ENCODE measurements around the gene ADAM8.
A peak's percentile ranks its signal among the peaks of the same experiment; 100 is the strongest.
"Not testable (repeated sequence)": the region's sequence is repeated elsewhere in the genome, so short reads cannot be mapped to it uniquely, and the experiment has no call there.

ADAM8 gene

GRCh38 chr10:133267829-133268228 lies 8.8 kb downstream of the ADAM8 start:
- no peak for DNase-seq (ENCODE audit: low spot score)

DNA sequence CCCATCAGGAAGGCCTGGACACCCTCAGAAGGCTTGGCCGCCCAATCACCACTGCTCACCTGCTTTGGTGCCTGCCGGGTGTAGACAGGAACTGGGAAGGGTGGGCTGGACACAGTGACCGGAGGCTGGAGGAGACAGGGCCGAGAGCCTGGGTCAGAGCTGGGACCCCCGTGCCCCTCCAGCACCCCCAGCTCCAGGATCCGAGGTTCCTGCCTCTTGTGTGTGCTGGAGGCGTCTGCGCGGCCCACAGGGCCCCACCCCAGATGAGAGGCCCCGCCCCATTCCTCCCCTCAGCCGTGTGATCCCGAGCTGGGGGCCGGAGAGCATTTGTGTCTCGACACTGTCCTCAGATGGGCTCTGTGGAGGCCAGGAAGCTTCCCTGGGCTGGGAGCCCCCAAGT lies 9.4 kb downstream of the ADAM8 start:
- DNase-seq (ENCODE audit: low spot score) = no peak

GRCh38 chr10:133266056-133266795 lies 10.4 kb downstream of the ADAM8 start:
- no peak for DNase-seq (ENCODE audit: low spot score)

DNA sequence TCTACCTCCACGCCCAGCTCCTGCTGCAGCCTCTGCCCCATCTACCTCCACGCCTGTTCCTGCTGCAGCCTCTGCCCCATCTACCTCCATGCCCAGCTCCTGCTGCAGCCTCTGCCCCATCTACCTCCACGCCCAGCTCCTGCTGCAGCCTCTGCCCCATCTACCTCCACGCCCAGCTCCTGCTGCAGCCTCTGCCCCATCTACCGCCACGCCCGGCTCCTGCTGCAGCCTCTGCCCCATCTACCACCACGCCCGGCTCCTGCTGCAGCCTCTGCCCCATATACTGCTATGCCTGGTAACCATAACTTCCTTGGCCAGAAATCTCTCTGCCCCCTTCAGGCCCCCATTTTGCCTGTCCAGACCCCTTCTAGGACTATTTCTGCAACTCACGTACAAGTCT lies 11.6 kb downstream of the ADAM8 start:
- DNase-seq (ENCODE audit: low spot score) = not testable (repeated sequence)

DNA sequence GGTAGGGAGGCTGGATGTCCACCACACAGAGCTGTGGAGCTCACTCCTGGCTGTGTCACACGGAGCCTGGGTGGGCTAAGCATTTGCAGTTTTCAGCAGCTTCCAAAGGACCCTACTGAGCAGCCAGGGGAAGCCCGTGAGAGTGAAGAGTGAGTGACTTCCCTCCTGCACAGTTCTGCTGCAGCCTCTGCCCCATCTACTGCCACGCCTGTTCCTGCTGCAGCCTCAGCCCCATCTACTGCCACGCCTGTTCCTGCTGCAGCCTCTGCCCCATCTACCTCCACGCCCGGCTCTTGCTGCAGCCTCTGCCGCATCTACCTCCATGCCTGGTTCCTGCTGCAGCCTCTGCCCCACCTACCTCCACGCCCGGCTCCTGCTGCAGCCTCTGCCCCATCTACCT lies 12.2 kb downstream of the ADAM8 start:
- no peak for DNase-seq (ENCODE audit: low spot score)

- DNase-seq (ENCODE audit: low spot score) = no peak
These were observed 13.0 kb downstream of the ADAM8 start for GRCh38 chr10:133263674-133264073.

DNA sequence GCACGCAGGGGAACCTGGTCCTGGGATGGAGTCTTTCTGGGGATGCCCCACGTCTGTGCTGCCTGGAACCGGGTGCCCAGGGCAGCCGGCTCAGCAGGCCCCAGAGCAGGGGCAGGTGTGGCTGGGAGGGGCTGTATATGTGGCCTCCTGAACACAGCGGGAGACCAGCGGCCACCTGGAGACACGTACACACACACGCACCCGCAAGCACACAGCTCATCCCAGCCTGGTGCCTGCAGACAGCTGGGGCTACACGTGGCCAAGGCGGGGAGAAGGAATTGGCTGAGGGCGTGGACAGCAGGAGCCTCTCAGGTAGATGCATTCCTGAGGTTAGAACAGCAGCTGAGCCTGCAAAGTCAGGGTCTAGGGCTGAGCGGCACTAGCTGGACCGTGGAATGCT lies 14.0 kb downstream of the ADAM8 start:
- no peak for DNase-seq (ENCODE audit: low spot score)

GRCh38 chr10:133261726-133262325 lies 14.8 kb downstream of the ADAM8 start:
- DNase-seq (ENCODE audit: low spot score) = peak; percentile 96

DNA sequence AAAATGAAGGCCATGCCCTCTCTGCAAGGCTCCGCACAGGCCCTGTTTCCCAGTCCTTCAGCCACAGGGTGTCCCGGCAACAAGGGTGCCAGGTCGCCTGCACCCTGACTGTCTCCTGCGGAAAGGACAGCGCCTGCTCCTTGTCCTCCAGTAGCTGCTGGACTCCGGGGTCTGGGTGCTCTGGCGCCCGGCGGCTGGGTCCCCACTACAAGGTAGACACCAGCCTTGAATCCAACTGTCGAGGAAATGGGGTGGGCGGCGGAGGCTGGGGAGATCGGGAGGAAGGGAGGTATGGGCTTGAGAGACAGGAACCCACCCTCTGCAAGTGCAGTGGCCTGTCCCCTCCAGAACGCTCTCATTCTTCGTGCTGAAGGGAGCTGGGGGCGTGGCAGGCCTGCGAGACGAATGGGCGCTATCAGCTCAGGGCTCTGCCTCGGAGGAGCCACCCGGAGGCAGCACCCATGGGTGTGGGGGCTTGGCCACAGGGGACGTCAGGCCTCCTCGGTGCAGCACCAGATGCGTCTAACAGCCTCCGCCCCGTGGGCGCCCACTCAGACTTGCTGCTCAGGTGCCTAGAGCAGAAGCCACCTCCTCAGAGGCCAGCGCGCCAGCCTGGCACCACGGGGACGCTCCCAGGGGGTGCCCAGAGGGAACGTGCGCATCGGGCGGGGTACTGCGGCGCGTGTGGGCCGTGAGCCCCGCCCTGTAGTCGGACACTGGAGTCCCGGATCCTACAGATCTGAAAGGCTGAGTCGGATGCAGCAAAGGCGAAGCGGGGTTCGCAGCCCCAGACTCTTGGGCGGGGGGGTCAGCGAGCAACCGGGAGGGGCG lies 15.6 kb downstream of the ADAM8 start:
- peak; percentile 79 for DNase-seq (ENCODE audit: low spot score)

DNA sequence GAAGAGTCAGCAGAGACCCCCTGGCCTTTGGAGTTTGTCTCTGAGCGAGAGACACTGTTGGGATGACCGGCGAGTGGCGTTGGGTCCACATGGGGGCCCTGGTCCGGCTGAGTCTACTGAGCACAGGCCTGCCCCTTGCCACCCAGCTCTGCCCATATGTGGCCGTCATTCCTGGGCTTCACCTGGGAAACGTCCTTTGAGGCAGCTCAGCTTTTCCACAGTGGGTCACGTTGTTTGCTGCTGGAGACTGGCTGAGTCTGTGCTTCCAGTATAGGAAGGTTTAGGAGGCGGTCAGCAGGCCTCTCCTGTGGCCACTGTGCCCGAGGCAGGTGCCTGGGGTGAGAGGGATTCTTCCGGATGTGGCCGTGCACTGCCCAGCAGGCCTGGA lies 17.1 kb downstream of the ADAM8 start:
- DNase-seq (ENCODE audit: low spot score) = no peak

- no peak for DNase-seq (ENCODE audit: low spot score)
These were observed 17.7 kb downstream of the ADAM8 start for GRCh38 chr10:133258818-133259601.

DNA sequence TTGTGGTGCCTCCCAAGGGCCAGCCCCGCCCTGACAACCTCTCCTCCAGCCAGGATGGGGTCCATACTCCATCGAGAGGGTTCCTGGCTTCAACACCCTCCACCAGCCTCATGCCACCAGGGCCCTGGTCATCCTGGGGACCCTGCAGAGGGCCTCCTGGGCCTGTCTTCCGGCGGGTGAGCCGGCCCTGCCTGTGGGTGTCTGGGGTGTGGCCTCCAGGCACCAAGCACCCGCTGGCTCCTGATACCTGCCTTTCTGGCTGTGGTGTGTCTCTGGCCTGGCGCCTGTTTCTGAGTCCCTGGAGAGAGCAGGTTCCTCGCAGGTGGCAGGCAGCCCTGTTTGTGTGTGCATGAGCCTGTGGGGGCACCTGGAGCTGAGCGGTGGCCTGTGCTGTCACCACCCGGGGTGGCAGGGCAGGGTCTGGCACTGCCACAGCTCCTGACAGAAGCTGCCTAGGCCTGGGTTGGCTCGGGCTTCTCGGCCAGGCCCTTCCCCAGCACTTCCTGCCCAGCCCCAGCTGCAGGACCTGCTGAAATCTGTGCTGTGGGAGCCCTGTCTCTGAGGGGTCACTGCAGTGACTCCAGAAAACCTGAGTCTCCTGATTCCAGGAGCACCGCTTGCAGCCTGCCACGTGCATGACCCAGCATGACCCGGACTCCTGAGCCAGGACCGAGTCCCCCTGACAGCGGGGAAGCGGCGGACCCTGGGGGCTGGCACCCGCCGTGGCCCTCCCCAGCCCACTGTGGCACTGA lies 18.4 kb downstream of the ADAM8 start:
- no peak for DNase-seq (ENCODE audit: low spot score)

DNA sequence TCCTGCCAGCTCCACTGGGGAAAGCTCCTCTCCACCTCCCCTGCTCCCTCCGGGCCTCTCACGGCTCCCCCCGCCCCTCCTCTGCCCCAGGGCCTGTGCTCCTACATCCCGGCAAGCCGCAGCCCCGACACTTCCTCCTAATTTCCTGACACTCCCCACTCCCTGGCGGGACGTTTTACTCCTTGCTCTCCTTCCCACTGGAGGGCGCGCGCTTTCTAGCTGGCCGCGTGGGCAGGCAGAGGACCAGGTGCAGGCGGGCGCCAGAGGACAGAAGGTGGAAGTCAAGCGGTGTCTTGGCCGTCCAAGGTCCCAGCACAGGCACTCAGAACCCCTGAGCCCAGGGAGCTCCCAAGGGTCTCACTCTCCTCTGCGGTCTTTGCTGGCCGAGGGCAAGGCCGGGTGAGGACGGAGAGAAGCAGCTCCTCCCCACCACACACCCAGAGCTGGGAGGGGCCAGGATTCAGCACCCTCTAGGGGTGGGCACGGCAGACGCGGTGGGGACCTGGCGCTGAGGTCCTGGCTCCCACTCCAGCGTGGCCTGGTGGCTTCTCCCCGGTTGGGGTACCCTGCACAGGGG lies 19.1 kb downstream of the ADAM8 start:
- DNase-seq (ENCODE audit: low spot score) = peak; percentile 79

- DNase-seq (ENCODE audit: low spot score) = no peak
These were observed 21.3 kb downstream of the ADAM8 start for GRCh38 chr10:133255323-133255722.

- no peak for DNase-seq (ENCODE audit: low spot score)
These were observed 22.1 kb downstream of the ADAM8 start for GRCh38 chr10:133254421-133255120.

- no peak for DNase-seq (ENCODE audit: low spot score)
These were observed 23.2 kb downstream of the ADAM8 start for GRCh38 chr10:133253361-133253955.

- DNase-seq (ENCODE audit: low spot score) = no peak
These were observed 24.5 kb downstream of the ADAM8 start for GRCh38 chr10:133252223-133252552.

DNA sequence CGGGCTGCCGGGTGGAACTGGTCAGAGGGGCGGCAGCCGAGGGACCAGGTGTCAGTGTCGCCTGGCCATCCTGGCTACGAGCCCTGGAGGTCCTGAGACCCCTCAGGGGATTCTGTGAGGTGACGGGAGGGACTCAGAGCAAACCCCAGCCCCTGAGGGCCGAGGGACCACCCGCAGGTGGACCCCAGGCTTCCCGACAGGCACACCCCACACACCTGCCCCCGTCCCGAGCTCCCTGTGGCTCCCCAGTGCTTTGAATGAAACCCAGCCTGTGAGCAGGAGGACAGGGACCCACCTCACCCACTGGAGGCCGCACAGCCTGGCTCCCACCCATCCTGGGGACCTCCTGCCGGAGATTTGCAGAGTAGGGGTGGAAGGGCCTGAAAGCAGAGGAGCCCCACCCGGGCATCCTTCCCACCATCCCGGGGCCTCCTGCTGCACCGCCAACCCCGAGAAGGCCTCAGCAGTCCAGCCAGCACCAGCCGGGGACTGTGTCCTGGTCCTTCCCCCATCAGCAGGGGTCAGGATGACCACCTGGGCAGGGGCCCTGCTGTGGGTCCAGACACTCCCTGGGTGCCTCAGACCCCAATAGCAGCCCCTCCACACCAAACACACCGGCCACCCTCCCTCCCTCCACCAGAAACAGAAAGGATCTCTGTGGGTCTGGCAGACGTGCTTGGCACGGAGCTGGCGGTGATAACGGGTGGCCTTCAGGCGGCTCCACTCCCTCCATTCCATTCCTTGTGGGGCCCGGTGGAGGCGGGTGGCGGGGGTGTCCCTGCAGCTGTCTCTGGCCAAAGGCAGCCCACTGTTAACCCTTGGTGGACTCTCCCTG lies 25.1 kb downstream of the ADAM8 start:
- DNase-seq (ENCODE audit: low spot score) = no peak
